Articular chondrocyte of knee joint (primary cell): ENCODE measurements around the gene ZNF48. TPM values are rescaled to one million over a fixed set of nuclear protein-coding genes. Genes with fewer than 3 reads are reported as not detected.

Experiments used
- small RNA-seq: library from RNA; depleted of rRNA; stranded (forward); fragments of <200 nt; gene quantifications from one replicate; pipeline ENCODE3, GENCODE V24; 2012
- total RNA-seq: library from RNA; depleted of rRNA; stranded (reverse); fragments of >200 nt; gene quantifications from 2 replicates; pipeline ENCODE4 v1.2.3, GENCODE V29; 2012

ZNF48 gene
- 5.0 and 5.2 TPM in 2 replicates for total RNA-seq

DNA sequence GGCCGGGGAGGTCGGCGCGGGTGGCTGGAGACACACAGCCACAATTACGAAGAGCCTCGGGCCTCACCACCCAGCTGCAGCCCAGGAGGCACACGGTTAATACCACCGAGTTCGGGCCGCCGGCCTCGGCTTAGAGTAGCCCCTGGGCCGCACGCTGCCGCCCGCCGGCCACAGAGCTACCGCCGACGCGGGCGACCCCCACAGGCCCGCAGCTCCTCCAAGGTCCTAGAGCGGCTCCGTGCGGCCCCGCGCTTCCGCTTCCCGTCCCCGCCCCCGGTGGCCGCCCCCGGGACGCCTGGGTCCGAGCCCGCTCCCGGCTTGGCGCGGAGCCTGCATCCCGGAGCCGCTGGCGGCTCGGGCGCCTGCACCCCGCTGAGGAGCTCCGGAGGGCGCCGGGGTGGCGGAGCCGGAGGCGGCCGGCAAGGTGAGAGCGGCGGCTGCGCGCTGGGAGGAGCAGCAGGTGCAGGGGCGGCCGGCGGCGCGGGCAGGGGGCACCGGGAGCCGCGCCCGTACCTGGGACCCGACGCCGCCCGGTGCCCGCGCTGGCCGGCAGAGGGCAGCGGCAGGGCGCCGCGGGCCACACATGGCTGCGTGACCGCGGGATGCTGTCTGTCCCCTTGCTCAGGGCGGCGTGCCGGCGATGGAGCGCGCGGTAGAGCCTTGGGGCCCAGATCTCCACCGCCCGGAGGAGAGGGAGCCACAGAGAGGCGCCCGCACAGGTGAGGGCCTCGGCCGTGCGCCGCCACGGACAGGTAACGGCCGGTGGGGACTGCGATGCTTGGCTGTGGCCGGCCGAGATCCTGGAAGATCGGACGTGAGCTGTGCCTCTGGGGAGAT lies at the start of gene ZNF48:
ZNF48 (plus strand) TSS at position 266 of the 837 bp plus-strand sequence; CDS start at position 641, 375 bp downstream.

DNA sequence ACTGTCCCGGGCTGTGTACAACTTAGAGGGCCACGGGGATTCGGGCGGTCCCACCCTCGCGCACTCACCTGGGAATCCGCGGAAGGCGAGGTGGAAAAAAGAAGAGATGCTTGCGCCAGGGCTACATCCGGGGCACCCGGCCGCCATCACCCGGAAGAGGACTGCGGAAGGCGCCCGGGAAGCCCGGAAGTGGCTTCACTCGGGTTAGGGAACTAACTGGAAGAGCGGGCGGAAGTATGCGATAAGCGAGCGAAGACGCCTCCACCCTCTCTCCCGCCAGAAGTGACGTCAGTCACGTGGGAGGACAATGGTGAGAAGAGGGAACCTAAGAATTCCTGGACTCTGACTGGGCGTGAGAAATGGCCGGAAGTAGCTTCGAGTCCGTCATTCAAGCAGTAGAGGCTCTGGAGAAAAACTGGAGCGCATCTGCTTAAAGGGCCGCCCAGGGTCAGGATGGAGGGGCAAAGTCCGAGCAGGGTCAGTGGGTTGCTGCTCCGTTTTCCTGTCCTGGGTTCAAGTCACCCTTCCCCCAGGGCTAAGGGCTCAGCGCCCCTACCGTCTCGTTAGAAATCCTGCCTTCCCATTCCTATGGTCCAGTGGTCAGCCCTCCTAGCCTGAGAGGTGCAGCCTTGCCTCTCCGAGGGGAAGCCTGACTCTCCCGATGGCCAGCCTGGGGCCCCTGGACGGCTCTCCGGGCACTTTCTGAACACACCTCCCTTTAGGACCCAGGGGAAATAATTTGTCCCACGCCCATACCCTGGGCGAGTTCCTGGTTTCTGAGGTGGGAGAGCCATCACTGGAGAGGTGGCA lies 39.9 kb upstream of the ZNF48 start, which contains the start of gene CD2BP2:
CD2BP2 (minus strand) TSS at position 165 of the 810 bp plus-strand sequence. CDS start 627 bp downstream, outside the sequence.

GRCh38 chr16:30370456-30371247 lies 24.6 kb upstream of the ZNF48 start, which contains the start of gene TBC1D10B:
TSS of gene TBC1D10B (minus strand) at chr16:30370494. CDS start at chr16:30370183, 311 bp downstream.

DNA sequence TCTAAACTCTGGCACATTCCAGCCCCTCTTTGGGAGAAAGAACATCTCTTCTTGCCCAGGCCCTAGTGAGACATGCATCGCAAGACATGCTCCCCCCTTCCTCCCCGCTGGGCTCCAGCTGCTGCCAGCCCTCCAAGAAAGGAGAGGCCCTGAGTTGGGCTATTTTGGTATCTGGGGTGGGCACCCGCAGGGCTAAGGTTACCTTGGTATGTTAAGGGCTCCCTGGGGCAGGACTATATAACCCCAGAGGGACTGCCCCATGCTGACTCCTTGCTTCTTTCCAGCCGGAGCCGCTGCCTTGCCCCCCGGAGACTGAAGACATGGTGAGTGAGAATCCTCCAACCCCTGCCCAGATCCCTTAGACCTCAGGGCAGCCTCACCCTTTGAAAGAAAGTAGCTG lies 20.7 kb upstream of the ZNF48 start, which contains the start of gene MYL11:
MYL11 (plus strand) TSS at position 265 of the 400 bp plus-strand sequence; CDS start at position 321, 56 bp downstream.

GRCh38 chr16:30382111-30382881 lies 12.9 kb upstream of the ZNF48 start, which contains the start of gene SEPTIN1:
TSS of gene SEPTIN1 (minus strand) at chr16:30382561. CDS start at chr16:30382542, 19 bp downstream.

GRCh38 chr16:30407102-30407803 lies 12.0 kb downstream of the ZNF48 start, which contains the start of gene ZNF771:
TSS of gene ZNF771 (plus strand) at chr16:30407606. CDS start at chr16:30408054, 448 bp downstream.

GRCh38 chr16:30429678-30430427 lies 34.6 kb downstream of the ZNF48 start, which contains the start of gene DCTPP1:
TSS of gene DCTPP1 (minus strand) at chr16:30430030. CDS start at chr16:30429980, 50 bp downstream.

DNA sequence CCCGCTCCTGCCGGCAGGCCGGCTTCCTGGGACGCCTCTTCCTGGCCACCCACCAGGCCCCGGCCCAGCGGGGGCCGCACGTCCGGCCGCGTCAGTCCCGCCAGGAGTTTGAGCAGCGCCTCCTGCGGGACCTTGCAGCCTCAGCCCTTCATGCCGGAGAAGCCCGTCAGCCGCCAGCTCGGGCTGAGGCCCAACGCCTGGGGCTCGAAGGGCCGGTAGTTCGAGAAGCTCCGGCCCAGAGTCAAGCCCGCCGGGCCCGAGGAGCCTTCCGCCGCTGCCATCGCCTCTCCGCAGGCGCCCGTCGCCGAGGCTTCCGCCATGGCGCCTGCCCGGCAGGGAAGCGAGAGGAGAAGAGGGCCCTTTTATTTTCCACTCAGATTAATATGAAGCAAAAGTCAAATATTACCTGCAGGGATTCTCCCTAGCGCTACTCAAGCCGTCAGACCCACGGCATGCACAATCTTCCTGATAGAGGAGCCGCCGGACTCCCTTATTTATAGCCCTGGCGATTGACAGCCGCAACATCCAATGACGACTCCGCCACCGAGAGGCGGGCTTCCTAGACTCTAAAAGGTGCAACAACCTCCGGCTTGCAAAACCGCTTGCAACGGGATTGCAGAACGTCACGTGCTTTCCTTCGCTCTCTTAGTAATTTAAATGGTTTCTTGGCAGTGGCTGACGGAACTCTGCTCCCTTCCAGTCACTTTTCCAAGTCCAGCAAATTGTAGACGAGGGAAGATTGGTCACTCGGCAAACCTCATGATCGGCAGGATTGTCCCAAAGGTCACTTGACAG lies 50.4 kb downstream of the ZNF48 start, which contains the start of gene SEPHS2:
SEPHS2 (minus strand) TSS at position 467 of the 795 bp plus-strand sequence; CDS start at position 320, 147 bp downstream.

Small RNAs within 50 kb of the gene (small RNA-seq; reads per million reads assigned to genes)
- gene RF00406, result 1.7 reads per million, percentile 67 among the genes with 10 or more reads in this experiment

Other genes with a start within 250 kb of the ZNF48 start
- gene CORO1A, start 211.8 kb upstream of the ZNF48 start, total RNA-seq, result 1.2 and 1.3 TPM in 2 replicates
- 25.1 and 63.9 TPM in 2 replicates for gene BOLA2B, start 201.8 kb upstream of the ZNF48 start, total RNA-seq
- 11.6 and 14.0 TPM in 2 replicates for gene SLX1A, start 201.5 kb upstream of the ZNF48 start, total RNA-seq
- gene SULT1A3, start 196.2 kb upstream of the ZNF48 start, total RNA-seq, result 2.8 and 3.1 TPM in 2 replicates
- 1.9 and 4.1 TPM in 2 replicates for gene NPIPB13, start 146.9 kb upstream of the ZNF48 start, total RNA-seq
- gene CD2BP2, start 40.1 kb upstream of the ZNF48 start, total RNA-seq, result 31.7 and 34.2 TPM in 2 replicates
- gene TBC1D10B, start 24.9 kb upstream of the ZNF48 start, total RNA-seq, result 22.6 and 23.3 TPM in 2 replicates
- not detected in 2 replicates for gene MYL11, start 20.6 kb upstream of the ZNF48 start, total RNA-seq
- gene SEPTIN1, start 12.9 kb upstream of the ZNF48 start, total RNA-seq, result 0.11 TPM in 1 of 2 replicates, not detected in the other
- 6.8 and 7.8 TPM in 2 replicates for gene ZNF771, start 12.2 kb downstream of the ZNF48 start, total RNA-seq
- 16.2 and 18.4 TPM in 2 replicates for gene DCTPP1, start 34.6 kb downstream of the ZNF48 start, total RNA-seq
- 16.4 and 18.9 TPM in 2 replicates for gene SEPHS2, start 50.5 kb downstream of the ZNF48 start, total RNA-seq
- gene ITGAL, start 77.3 kb downstream of the ZNF48 start, total RNA-seq, result not detected in 2 replicates
- gene ZNF768, start 131.1 kb downstream of the ZNF48 start, total RNA-seq, result 15.3 and 18.1 TPM in 2 replicates
- 12.9 and 13.0 TPM in 2 replicates for gene ZNF747, start 139.4 kb downstream of the ZNF48 start, total RNA-seq
- gene ZNF764, start 163.0 kb downstream of the ZNF48 start, total RNA-seq, result 4.8 and 5.8 TPM in 2 replicates
- 7.6 and 8.0 TPM in 2 replicates for gene ZNF688, start 176.3 kb downstream of the ZNF48 start, total RNA-seq
- 10.5 and 11.1 TPM in 2 replicates for gene ZNF785, start 190.3 kb downstream of the ZNF48 start, total RNA-seq
- 6.1 and 6.6 TPM in 2 replicates for gene ZNF689, start 215.0 kb downstream of the ZNF48 start, total RNA-seq